CD4-positive, alpha-beta T cell (primary cell): ENCODE data around the gene RNF144A. TPM values are rescaled to one million over a fixed set of nuclear protein-coding genes. Genes with fewer than 3 reads are reported as not detected.

ENCODE experiments used
- ATAC-seq: fragments of 200-7000 bp; cut with Tn5 transposase; one replicate; pipeline ENCODE4 v1.10.0; 2022; ENCODE audit warnings: mild to moderate bottlenecking; ENCODE audit not compliant: poor library complexity
- CTCF ChIA-PET: fragments of 350-600 bp; sonication (Branson Sonifier 250); formaldehyde crosslinking; loops from one replicate; lab custom pipeline; 2021; ENCODE audit warnings: antibody characterized with exemption, inconsistent platforms; lab: Charles Lee
- POLR2A ChIA-PET: fragments of 350-600 bp; sonication (Branson Sonifier 250); formaldehyde crosslinking; loops from one replicate; lab custom pipeline; 2021; ENCODE audit warnings: antibody characterized with exemption, inconsistent platforms; lab: Charles Lee
- DNase-seq, 14 experiments: peaks; one replicate each; pipeline ENCODE4 v3.0.0-alpha.2; 2013 to 2020; ENCODE audit warnings: mixed read lengths in 2 of 14
- H3K27ac ChIP-seq, 2 donors: one replicate each; pipeline versions ENCODE4 v1.5.1 to v1.7.0; 2013; ENCODE audit warnings: low read length in 2 of 2, low read depth in 1 of 2, mild to moderate bottlenecking in 1 of 2
- H3K27me3 ChIP-seq, 2 experiments: 1 replicate in 1 of 2; 2 replicates in 1 of 2; pipeline versions ENCODE4 v1.6.1 to v1.7.0; 2013; ENCODE audit warnings: low read length in 2 of 2, control low read depth in 1 of 2, mild to moderate bottlenecking in 1 of 2, moderate library complexity in 1 of 2; ENCODE audit not compliant: insufficient read depth in 2 of 2, control insufficient read depth in 1 of 2
- H3K36me3 ChIP-seq: one replicate; pipeline ENCODE4 v1.6.1; 2013; ENCODE audit warnings: low read length, control low read depth; ENCODE audit not compliant: insufficient read depth
- H3K4me1 ChIP-seq: one replicate; pipeline ENCODE4 v1.6.1; 2013; ENCODE audit warnings: low read length, control low read depth; ENCODE audit not compliant: insufficient read depth
- H3K4me3 ChIP-seq: one replicate; pipeline ENCODE4 v1.5.1; 2013; ENCODE audit warnings: mild to moderate bottlenecking, low read length, moderate library complexity
- H3K9me3 ChIP-seq, 2 experiments: 1 replicate in 1 of 2; 2 replicates in 1 of 2; pipeline versions ENCODE4 v1.6.1 to v1.7.0; 2013; ENCODE audit warnings: low read length in 2 of 2, mild to moderate bottlenecking in 2 of 2, control low read depth in 1 of 2, moderate library complexity in 1 of 2; ENCODE audit not compliant: control insufficient read depth in 1 of 2, insufficient read depth in 1 of 2
- H3K27ac Mint-ChIP-seq: one replicate; pipeline ENCODE4 v1.8.0; 2020; ENCODE audit warnings: mixed read lengths
- H3K27me3 Mint-ChIP-seq: one replicate; pipeline ENCODE4 v1.8.0; 2021; ENCODE audit warnings: mixed read lengths
- H3K36me3 Mint-ChIP-seq: one replicate; pipeline ENCODE4 v1.8.0; 2021; ENCODE audit warnings: low read depth, mixed read lengths
- H3K4me1 Mint-ChIP-seq: one replicate; pipeline ENCODE4 v1.8.0; 2021; ENCODE audit warnings: low read depth, mixed read lengths
- H3K4me3 Mint-ChIP-seq: one replicate; pipeline ENCODE4 v1.8.0; 2020; ENCODE audit warnings: mild to moderate bottlenecking, mixed read lengths
- H3K9me3 Mint-ChIP-seq: one replicate; pipeline ENCODE4 v1.8.0; 2020; ENCODE audit warnings: mixed read lengths
- CTCF ChIP-seq: fragments of 200-600 bp; IDR thresholded peaks from one replicate; pipeline ENCODE4 v1.8.0; 2022; ENCODE audit warnings: antibody characterized with exemption, mild to moderate bottlenecking
- intact Hi-C, 2 experiments: fragments of 100-400 bp; cut with DNase I in 1 of 2; cut with micrococcal nuclease in 1 of 2; formaldehyde crosslinking; loops; one replicate each; pipeline versions ENCODE4 v1.15.1 to v1.9.0; 2023 to 2025; cut with DNase I, micrococcal nuclease
- total RNA-seq, 174 experiments: library from RNA in 2 of 174; stranded (reverse) in 2 of 174; gene quantifications; one replicate each; pipeline ENCODE4 v1.2.3 and lab custom pipeline; 2021 to 2026

RNF144A gene
- total RNA-seq, 2 experiments from 2014 or later = 39.0 to 40.1 TPM

GRCh38 chr2:6909431-6910385, 7.5 kb upstream of the RNF144A start:
- Histone ChIP-seq H3K27me3 (no peaks in the 10 kb centered on the region), H3K4me1 (peaks cover 82% of the 10 kb centered on the region), H3K4me3 (peak overlapping the region; percentile 23), H3K27ac (peak overlapping the region; percentile 38 to 63), H3K9me3 (no peaks in the 10 kb centered on the region), H3K36me3 (no peaks in the 10 kb centered on the region)
- intact Hi-C loops = loop anchor here (5.0 to 10.0 kb wide), 3 partner anchors 32 to 1775 kb away; partner anchors contain the start of genes ID2 (in 1 of the 2) and RSAD2 (in 1 of the 2)
- peak in 6 of 14 experiments; percentile 15 to 90 (median 63) for DNase-seq
- Mint-ChIP-seq H3K4me1 (peaks cover 86% of the 10 kb centered on the region), H3K27ac (peak overlapping the region; percentile 85), H3K27me3 (no peaks in the 10 kb centered on the region), H3K9me3 (no peaks in the 10 kb centered on the region), H3K4me3 (peak overlapping the region; percentile 62), H3K36me3 (no peaks in the 10 kb centered on the region)
- CTCF ChIA-PET = interaction anchor here (1.1 to 1.4 kb wide), 2 partner anchors 13 to 44 kb away, joined by 3 read pairs; partner anchors contain the start of gene CMPK2
- peak; percentile 64 for ATAC-seq
- TF ChIP-seq CTCF = no peak
- POLR2A ChIA-PET = interaction anchor here (0.8 to 3.8 kb wide), 12 partner anchors 8 to 149 kb away, joined by 3 to 30 read pairs (median 5); partner anchors contain the start of genes CMPK2 and RSAD2

- no peak for DNase-seq
- Mint-ChIP-seq H3K9me3 (no peaks in the 10 kb centered on the region), H3K36me3 (no peaks in the 10 kb centered on the region), H3K27me3 (no peaks in the 10 kb centered on the region), H3K4me1 (peaks cover 97% of the 10 kb centered on the region), H3K4me3 (peak overlapping the region; percentile 17), H3K27ac (peak overlapping the region; percentile 85)
- no peaks in the 10 kb centered on the region for H3K27me3 ChIP-seq
- ChIA-PET POLR2A (interaction anchor here (1.0 to 3.8 kb wide), 6 partner anchors 15 to 146 kb away, joined by 3 to 21 read pairs (median 9); partner anchors contain the start of genes CMPK2 and RSAD2), CTCF (interaction anchor here (1.5 to 1.7 kb wide), 2 partner anchors 14 to 16 kb away, joined by 3 to 6 read pairs; no protein-coding TSS in a partner anchor)
- H3K4me3 ChIP-seq = no peak overlapping the region
- no peak for ATAC-seq
- peaks cover 79% of the 10 kb centered on the region for H3K4me1 ChIP-seq
- intact Hi-C loops = loop anchor here (5.0 to 10.0 kb wide), 3 partner anchors 34 to 1773 kb away; partner anchors contain the start of genes ID2 (in 1 of the 2) and RSAD2 (in 1 of the 2)
- no peaks in the 10 kb centered on the region for H3K9me3 ChIP-seq
- no peaks in the 10 kb centered on the region for H3K36me3 ChIP-seq
- TF ChIP-seq CTCF = no peak
- H3K27ac ChIP-seq = peak overlapping the region in 1 of 2 donors; percentile 26
These were observed 5.5 kb upstream of the RNF144A start for GRCh38 chr2:6911721-6912120.
